ENCODE measurements around the gene AGPS.

DNA sequence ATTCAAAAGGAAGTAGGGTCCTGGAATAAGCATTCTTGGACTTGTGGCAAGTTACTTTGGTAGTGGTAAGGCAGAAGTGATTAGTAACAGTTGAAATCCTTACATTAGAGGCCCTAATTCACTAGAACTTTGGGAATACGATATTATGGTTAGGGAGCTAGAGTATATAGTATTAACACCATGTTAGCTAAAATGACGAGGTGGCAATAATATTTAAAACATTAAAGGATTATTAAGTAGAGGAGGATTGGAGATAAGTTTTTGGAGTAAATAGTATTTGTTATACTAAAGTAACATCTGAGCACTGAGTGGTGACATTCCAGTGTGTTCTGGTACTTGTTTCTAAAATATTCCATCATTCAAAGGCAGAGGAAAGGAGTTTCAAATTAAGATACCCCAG, 91.0 kb downstream of the AGPS start:
- TF ChIP-seq MXI1 (IDR thresholded peaks at IDR 0.05; ENCODE audit: low read depth, low read length), result no peak
- TF ChIP-seq, protein P1, sequence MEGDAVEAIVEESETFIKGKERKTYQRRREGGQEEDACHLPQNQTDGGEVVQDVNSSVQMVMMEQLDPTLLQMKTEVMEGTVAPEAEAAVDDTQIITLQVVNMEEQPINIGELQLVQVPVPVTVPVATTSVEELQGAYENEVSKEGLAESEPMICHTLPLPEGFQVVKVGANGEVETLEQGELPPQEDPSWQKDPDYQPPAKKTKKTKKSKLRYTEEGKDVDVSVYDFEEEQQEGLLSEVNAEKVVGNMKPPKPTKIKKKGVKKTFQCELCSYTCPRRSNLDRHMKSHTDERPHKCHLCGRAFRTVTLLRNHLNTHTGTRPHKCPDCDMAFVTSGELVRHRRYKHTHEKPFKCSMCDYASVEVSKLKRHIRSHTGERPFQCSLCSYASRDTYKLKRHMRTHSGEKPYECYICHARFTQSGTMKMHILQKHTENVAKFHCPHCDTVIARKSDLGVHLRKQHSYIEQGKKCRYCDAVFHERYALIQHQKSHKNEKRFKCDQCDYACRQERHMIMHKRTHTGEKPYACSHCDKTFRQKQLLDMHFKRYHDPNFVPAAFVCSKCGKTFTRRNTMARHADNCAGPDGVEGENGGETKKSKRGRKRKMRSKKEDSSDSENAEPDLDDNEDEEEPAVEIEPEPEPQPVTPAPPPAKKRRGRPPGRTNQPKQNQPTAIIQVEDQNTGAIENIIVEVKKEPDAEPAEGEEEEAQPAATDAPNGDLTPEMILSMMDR (IDR thresholded peaks at IDR 0.05), result no peak

Measured in SK-N-SH (cell line).